ENCODE measurements around the gene SGPP2. TPM values are rescaled to one million over a fixed set of nuclear protein-coding genes. Genes with fewer than 3 reads are reported as not detected.
A peak's percentile ranks its signal among the peaks of the same experiment; 100 is the strongest.

Gene SGPP2
- total RNA-seq, 1 donor from 2014 or later: 22.4 TPM

DNA sequence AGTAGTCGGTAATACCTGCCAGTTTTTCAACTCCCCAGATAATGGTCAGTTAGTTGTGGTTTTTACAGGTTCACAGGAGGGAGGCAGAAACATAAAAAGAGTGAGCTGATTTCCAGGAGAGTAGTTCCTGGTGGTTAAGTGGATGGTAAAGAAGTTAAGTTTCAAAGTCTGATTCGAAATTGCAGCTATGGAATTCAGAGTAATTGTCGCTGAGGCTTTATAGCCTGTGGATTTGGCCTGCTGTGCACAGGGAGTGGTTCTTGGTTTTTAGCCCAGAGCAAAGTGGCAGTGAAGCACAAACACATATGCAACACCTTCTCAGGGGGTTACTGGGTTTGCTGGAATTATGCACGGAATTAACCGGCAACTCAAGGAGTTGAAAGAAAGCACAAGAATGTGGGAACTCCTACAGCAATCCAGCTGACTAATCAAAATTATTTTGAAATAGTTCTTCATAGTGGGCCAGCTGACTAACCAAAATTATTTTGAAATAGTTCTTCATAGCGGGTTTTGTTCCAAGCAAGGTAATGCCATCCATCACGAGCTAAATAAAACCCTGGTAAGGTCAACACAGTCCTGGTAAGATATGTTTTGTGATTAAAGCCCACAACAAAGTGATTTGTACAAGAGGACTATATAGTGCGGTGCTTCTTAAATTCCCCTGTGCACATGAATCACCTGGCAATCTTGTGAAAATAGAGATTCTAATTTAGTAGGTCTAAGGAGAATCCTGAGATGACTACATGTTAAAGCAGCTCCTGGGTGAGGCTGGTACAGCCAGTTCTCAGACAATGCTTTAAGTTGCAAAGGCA, 94.4 kb downstream of the SGPP2 start:
- DNase-seq (ENCODE audit: extremely low spot score, unreplicated experiment): no peak
- H3K9me3 Mint-ChIP-seq: peaks cover 17% of the 10 kb centered on the region
- peaks cover 3% of the 10 kb centered on the region for H3K27me3 Mint-ChIP-seq
- H3K4me1 Mint-ChIP-seq (ENCODE audit: unreplicated experiment): peaks cover 21% of the 10 kb centered on the region
- peak overlapping the region; percentile 13 for H3K4me3 Mint-ChIP-seq
- peaks cover 3% of the 10 kb centered on the region for H3K36me3 Mint-ChIP-seq
- TF ChIP-seq, protein P1, sequence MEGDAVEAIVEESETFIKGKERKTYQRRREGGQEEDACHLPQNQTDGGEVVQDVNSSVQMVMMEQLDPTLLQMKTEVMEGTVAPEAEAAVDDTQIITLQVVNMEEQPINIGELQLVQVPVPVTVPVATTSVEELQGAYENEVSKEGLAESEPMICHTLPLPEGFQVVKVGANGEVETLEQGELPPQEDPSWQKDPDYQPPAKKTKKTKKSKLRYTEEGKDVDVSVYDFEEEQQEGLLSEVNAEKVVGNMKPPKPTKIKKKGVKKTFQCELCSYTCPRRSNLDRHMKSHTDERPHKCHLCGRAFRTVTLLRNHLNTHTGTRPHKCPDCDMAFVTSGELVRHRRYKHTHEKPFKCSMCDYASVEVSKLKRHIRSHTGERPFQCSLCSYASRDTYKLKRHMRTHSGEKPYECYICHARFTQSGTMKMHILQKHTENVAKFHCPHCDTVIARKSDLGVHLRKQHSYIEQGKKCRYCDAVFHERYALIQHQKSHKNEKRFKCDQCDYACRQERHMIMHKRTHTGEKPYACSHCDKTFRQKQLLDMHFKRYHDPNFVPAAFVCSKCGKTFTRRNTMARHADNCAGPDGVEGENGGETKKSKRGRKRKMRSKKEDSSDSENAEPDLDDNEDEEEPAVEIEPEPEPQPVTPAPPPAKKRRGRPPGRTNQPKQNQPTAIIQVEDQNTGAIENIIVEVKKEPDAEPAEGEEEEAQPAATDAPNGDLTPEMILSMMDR (conservative IDR thresholded peaks at IDR 0.05): no peak
- H3K27ac Mint-ChIP-seq: peak overlapping the region; percentile 77

DNA sequence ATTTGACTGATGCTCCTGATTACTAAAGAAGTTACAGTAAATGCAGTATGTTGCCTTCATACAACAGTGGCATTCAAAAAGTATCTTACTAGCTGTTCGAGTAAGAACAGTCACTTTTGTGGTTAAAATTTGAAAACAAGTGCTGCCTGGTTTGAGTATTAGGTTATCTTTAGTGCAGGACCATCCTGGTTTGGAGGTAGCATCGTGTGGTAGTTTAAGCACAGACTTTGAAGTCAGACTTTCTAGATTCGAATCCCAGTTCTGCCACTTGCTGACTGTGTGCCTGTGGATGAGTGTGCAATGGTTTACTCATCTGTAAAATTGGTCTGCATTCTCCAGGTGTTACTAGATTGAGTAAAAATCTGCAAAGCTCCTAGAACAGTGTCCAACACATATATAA, 96.8 kb downstream of the SGPP2 start:
- DNase-seq (ENCODE audit: extremely low spot score, unreplicated experiment): no peak
- H3K27ac Mint-ChIP-seq: no peak overlapping the region
- H3K4me3 Mint-ChIP-seq: no peak overlapping the region
- TF ChIP-seq, protein P1 (conservative IDR thresholded peaks at IDR 0.05): no peak
- H3K9me3 Mint-ChIP-seq: peaks cover 11% of the 10 kb centered on the region
- peaks cover 21% of the 10 kb centered on the region for H3K4me1 Mint-ChIP-seq (ENCODE audit: unreplicated experiment)
- H3K27me3 Mint-ChIP-seq: no peaks in the 10 kb centered on the region
- H3K36me3 Mint-ChIP-seq: peaks cover 3% of the 10 kb centered on the region

DNA sequence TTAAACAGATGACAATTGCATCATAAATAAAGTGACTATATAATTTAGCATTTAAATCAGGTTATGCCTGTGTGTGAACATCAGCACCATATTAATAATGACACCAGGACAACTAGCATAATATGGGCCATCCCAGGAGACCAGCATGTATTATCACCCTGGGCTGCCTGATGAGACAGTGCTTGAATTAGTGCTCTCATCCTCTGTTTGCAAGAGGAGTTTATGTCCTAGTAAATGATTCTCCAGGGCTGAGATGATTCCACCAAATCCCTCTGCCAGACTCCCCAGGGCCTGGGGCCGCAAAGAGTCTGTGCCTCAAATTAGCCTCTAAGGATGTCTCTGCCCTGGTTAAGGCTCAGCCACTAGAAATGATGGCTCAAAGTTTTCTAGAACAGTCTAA, 97.7 kb downstream of the SGPP2 start:
- DNase-seq (ENCODE audit: extremely low spot score, unreplicated experiment): no peak
- peaks cover 11% of the 10 kb centered on the region for H3K9me3 Mint-ChIP-seq
- TF ChIP-seq, protein P1 (conservative IDR thresholded peaks at IDR 0.05): no peak
- no peaks in the 10 kb centered on the region for H3K27me3 Mint-ChIP-seq
- no peak overlapping the region for H3K4me3 Mint-ChIP-seq
- H3K36me3 Mint-ChIP-seq: peaks cover 1% of the 10 kb centered on the region
- H3K4me1 Mint-ChIP-seq (ENCODE audit: unreplicated experiment): peaks cover 21% of the 10 kb centered on the region
- H3K27ac Mint-ChIP-seq: no peak overlapping the region

DNA sequence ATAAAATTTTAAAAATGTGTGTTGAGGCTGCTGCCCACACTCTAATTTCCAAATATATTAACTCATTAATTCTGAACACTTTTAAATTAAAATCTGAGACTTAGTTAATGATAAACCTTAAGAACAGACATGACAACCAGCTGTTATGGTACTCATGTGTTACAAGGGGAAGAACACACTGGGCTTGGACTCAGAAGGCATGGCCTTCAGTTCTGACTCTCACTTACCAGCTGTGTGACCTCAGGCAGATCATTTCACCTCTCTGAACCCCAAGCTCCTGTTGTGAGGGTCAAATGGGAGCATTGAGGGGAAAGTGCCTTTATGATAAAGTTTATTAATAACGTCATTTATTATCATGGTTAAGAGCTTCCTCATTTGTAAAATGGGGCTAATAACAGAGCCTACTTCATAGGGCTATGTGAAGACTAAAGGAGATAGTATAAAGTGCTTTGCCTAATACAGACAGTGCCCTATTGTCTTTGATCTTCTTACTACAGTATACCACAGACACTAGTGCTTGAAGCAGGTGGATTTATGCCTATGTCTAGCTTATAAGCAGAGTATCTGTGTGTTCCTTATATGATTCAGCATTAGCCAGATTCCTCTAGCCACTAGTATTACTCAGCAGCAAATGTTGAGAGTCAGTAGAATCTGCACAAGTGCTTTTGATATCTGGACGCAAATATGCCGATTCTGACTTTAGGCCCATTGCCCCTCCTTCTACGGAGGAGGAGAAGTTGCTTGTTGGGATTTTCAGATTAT, 99.6 kb downstream of the SGPP2 start:
- TF ChIP-seq, protein P1 (conservative IDR thresholded peaks at IDR 0.05): no peak
- H3K9me3 Mint-ChIP-seq: peaks cover 11% of the 10 kb centered on the region
- DNase-seq (ENCODE audit: extremely low spot score, unreplicated experiment): no peak
- peaks cover 9% of the 10 kb centered on the region for H3K4me1 Mint-ChIP-seq (ENCODE audit: unreplicated experiment)
- H3K27ac Mint-ChIP-seq: no peak overlapping the region
- H3K27me3 Mint-ChIP-seq: no peaks in the 10 kb centered on the region
- H3K36me3 Mint-ChIP-seq: no peaks in the 10 kb centered on the region
- no peak overlapping the region for H3K4me3 Mint-ChIP-seq

DNA sequence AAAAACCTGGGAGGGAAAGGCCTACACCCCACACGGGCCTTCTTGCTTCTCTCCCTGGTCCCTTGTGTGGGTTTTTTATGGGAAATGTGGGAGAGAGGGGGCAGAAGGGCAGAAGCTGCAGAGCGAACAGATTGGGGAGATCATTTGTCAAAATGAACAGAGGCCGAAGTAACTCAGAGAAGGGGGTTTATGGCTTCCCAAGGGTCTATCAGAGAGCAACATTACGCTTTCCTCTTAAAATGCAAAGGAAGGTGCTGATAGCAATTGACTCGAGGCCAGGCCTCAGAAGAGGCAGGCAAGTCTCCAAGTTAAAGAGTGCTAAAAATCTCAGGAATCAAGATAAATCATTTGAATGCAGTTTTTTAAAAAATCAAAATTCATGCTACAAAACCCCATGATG, 101.5 kb downstream of the SGPP2 start:
- Mint-ChIP-seq H3K4me1 (ENCODE audit: unreplicated experiment) (no peaks in the 10 kb centered on the region), H3K4me3 (no peak overlapping the region), H3K27me3 (no peaks in the 10 kb centered on the region), H3K9me3 (peaks cover 4% of the 10 kb centered on the region), H3K27ac (no peak overlapping the region), H3K36me3 (peaks cover 4% of the 10 kb centered on the region)
- DNase-seq (ENCODE audit: extremely low spot score, unreplicated experiment): no peak
- TF ChIP-seq, protein P1 (conservative IDR thresholded peaks at IDR 0.05): no peak

Data from type B pancreatic cell (in vitro differentiated cells).